Pons (tissue), 1 donor: ENCODE results near the gene TMEM271.

Experiments
- DNase-seq: peaks from one replicate; pipeline ENCODE4 v3.0.0-alpha.2; 2016; ENCODE audit warnings: low spot score

TMEM271 gene

DNA sequence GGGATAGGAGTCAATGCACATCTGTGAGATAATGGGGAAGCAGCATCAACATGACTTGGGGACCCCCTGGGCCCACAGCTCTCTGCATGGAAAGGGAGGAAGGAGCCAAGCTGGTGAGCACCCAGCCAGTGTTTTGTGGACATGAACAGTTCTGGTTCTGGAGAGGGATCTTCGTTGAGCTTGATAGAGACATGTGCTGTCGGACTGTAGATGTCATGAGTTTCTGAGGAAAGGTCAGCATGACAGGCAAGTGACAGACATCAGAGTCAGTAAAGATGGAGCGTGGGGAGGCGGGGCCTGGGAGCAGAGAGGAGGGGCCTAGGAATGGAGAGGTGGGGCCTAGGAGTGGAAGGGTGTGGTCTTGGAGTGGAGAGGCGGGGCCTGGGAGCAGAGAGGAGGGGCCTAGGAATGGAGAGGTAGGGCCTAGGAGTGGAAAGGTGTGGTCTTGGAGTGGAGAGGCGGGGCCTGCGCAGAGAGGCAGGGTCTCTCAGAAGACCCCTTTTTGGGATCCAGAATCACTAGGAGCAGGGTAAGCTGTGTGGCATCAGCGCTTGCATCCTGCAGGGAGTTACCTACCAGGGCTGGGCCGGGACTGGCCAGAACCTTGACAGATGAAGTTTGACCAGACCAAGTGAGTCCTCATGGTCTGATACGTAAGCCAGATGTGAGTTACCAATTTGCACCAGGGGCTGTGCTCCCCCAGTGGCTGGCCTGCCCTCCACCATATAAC is 43.3 kb downstream of the TMEM271 start:
- DNase-seq = no peak

DNA sequence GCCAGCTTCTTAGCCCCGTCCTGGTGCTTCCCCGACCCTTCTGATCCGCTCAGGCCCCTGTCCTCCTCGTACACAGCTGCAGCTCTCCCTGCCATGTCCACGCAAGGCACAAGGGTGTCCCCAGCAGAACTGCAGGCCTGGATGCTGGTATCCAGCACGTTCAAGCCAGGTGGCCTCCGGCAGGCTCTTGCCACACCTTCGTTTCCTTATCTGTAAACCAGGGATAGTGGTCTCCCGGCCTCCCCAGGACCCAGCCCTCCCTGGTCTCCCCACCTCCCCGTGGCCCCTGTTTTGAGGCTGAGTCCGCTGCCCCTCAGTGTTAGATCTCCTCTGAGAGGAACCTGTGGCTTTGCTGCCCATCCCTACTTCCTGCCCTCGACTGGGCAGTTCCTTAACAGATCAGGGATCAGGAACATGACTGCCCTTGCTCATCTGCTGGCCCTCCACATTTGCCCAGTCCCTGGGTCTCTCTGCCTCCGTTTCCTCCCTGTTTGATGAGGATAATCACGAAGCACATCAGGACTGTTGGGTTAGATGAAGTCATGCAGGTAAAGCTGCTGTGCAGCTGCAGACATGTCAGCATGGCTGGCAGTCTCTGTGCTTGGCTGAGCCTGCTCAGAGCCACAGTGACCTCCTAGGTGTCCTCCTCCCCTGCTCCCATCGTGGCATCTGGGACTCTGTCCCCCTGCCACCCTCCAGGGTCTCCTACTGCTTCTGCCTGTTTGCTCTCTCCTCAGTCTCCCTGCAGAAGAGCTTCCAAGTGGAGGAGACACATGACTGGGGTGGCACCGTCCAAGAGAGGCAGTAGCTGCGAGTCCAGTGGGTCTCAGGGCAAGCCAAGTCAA is 44.2 kb downstream of the TMEM271 start:
- no peak for DNase-seq

DNA sequence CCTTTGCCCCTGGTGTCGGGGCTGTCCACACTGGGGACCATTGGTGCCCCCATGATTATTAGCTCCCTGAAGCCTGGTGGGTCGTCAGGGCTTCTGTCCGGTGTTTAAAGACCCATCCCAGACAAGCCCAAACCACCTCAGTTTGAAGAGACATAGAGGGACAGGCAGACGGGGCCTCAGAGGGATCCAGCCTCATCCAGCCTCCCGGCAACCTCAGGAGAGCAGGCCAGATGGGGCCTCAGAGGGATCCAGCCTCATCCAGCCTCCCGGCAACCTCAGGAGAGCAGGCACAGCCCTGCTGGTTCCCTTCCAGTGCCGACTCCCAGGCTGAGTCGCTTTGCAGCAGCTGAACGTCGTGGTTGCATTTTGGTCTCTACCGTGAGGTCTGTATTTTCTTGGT is 45.0 kb downstream of the TMEM271 start:
- no peak for DNase-seq

DNA sequence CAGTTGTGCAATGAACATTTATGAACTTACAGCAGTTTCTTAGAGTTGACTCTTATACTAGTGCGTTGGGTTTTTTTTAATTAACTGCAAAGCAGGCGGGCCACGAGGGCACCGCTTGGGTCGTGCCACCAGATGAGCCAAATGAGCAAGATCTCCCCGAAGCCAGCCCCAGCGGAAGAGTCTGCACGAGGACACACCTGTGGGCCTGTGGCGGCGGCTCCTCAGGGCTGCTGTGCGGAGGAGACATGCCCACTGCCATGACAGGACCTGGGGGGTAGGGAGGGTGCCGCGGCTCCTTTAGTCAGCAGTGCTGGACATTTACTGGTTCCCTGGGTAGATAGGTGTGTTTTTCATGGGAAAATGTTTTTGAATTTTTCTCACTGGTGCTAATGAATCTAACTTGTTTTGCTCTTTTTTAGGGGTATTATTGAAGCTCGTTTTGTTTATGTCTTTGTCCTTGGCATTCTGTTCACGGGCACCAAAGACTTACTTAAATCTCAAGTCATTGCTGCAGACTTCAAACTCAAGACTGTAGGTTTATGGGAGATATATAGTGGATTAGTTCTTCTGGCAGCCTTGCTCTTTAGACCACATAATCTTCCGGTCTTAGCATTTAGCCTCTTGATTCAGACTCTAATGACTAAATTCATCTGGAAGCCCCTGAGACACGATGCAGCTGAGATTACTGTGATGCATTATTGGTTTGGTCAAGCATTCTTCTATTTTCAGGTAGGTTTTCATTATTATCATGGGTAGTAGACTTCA is 45.9 kb downstream of the TMEM271 start:
- no peak for DNase-seq

DNA sequence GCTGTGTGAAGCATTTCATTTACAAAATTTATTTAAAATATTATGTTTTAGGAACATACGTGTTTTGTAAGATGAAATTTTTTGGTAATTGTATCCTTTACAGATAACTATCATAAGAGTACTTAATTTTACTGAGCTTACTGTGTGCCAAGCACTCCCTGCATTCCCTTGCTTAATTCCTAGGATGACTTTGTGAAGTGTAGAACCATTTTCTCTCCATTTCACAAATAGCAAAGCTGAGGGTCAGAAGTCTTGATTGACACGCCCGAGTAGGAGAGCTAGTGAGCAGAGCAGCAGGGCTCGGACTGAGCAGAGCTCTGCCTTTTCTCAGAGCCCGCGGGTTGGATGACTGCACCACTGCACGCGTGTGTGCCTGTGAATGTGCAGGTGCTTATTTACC is 46.5 kb downstream of the TMEM271 start:
- no peak for DNase-seq

DNA sequence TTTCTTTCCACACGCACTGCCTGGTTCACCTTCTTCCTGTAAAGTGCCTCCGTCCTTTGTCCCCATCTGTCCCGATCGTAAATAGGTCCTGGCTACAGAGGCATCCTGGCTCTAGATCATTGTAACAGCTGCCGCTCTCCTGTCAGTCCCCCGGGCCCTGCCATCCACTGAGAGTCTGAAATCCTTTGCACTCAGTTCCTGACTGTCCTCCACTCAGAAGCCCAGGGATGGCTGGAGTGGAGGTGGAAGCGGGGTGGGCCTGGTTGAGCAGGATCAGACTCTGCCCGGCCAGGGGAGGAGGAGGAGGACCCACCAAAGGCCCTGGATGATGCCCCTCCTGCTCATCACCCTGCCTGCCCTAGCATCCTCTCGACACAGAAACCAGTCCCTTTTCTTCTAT is 47.3 kb downstream of the TMEM271 start:
- no peak for DNase-seq

DNA sequence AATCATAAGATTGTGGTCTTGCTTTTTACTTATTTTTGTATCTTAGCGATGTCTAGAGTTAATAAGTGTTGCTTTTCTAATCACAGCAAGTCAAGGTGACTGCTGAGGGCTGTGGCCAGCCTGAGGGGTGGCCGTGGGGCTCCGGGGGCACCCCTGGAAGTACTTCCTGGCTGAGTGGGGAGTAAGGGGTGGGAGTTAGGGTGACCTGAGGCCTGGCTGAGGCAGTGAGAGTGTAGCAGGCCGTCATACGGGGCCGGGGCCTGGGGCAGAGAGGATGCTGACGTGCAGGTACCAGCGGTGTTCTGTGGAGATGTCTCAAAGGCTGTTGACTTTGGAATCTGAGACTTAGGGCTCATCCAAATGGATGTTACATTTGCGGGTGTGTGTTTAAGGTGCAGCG is 47.8 kb downstream of the TMEM271 start:
- DNase-seq = no peak

DNA sequence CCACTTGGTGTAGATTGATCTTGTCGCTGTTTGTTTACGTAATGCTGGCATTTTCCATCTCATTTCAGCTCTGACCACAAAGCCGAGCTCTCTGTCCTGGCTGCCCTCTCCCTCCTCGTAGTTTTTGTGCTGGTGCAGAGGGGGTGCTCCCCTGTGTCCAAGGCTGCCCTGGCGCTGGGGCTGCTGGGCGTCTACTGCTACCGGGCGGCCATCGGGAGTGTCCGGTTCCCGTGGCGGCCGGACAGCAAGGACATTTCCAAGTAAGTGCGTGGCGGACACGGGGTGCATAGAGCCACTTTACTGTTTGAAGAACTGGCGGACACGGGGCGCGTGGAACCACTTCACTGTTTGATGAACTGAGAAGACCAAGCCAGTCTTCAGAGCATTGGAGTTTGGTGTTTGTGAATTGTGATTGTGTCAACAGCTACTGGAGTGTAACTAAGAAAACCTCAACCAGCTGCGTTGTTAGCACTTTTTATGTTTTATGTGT is 49.1 kb downstream of the TMEM271 start:
- DNase-seq = no peak

DNA sequence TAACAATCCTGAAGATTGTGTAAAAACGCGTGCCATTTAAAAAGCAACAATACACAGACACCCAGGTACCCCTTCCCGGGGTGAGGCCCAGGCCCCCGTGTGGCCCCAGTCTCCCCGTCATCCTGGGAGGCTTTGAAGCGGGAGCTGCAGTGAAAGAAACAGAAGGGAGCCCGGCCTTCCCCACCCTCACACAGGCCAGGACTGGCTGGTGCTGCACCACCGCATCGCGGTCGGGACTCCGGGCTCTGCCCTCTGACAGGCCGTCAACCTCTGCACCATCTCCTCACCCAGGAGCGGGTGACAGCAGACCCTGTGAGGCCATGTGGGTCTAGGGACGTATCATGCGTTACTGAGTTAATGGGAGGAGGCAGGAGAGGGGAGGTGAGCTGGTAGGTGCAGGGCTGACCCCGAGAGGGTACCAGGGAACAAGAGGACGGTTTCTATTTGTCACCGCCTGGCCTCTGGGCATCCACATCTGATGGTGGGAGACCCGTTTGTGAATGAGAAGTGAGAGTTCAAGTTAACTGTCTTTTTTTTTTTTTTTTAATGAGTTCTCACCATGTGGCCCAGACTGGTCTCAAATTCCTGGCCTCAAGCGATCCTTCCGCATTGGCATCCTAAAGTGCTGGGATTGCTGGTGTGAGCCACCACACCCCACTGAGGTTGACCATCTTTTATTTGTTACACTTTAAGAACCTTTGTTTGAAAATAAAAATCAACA is 49.7 kb downstream of the TMEM271 start:
- DNase-seq = no peak

DNA sequence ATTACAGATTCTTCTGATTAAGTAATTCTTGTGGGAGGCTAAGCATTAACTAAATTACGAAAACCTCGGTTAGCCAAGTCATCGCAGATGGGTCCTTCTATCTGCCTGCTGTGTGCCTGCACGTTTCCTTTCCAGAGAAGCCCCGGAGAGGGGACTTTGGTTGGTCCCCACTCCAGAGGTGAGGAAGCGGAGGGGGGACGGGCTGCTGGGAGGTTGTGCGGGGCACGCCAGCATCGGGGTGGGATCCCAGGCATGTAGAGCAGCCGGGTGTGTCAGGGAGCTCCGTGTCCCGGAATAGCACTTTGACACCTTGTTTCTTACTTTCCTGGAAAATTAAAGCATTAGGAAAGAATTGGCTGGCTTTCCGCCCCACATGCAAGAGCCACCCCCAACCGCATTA is 50.4 kb downstream of the TMEM271 start:
- DNase-seq = no peak

DNA sequence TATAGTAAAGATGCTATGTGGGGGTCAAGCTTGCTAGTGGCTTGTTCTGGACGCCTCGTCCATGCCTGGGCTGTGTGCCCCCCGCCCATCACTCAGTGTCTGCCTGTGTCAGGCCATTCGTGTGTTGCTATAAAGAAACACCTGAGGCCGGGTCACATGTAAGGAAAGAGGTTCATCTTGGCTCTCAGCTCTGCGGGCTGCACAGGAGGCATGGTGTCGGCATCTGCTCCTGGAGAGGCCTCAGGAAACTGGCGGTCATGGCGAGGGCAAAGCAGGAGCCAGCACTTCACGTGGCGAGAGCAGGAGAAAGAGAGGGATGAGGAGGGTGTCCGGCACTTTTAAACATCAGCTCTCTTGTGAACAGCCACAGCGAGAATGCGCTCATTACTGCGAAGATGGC is 51.9 kb downstream of the TMEM271 start:
- no peak for DNase-seq
